SIG-M5 (cell line): Measurements from ENCODE around the gene CAPN12.

Source experiments
- DNase-seq: peaks from one replicate; lab custom pipeline; 2025; lab: John Stamatoyannopoulos, UW

The CAPN12 gene

GRCh38 chr19:38723990-38724854, 20.1 kb downstream of the CAPN12 start:
- no peak for DNase-seq

- DNase-seq: no peak
Measured at GRCh38 chr19:38723606-38723965, 20.7 kb downstream of the CAPN12 start.

GRCh38 chr19:38722947-38723605, 21.2 kb downstream of the CAPN12 start:
- no peak for DNase-seq

GRCh38 chr19:38721979-38722773, 22.1 kb downstream of the CAPN12 start:
- no peak for DNase-seq

GRCh38 chr19:38721496-38721895, 22.8 kb downstream of the CAPN12 start:
- no peak for DNase-seq

GRCh38 chr19:38720559-38721236, 23.6 kb downstream of the CAPN12 start:
- no peak for DNase-seq

GRCh38 chr19:38719761-38720558, 24.3 kb downstream of the CAPN12 start:
- no peak for DNase-seq

- no peak for DNase-seq
Measured at GRCh38 chr19:38718747-38719543, 25.3 kb downstream of the CAPN12 start.

GRCh38 chr19:38717855-38718254, 26.4 kb downstream of the CAPN12 start:
- no peak for DNase-seq

- no peak for DNase-seq
Measured at GRCh38 chr19:38717051-38717450, 27.2 kb downstream of the CAPN12 start.

- DNase-seq: no peak
Measured at GRCh38 chr19:38715555-38715954, 28.7 kb downstream of the CAPN12 start.

- DNase-seq: no peak
Measured at GRCh38 chr19:38714354-38714778, 29.9 kb downstream of the CAPN12 start.

GRCh38 chr19:38713865-38714264, 30.4 kb downstream of the CAPN12 start:
- DNase-seq: no peak

- no peak for DNase-seq
Measured at GRCh38 chr19:38713227-38713649, 31.0 kb downstream of the CAPN12 start.

GRCh38 chr19:38712161-38712748, 32.0 kb downstream of the CAPN12 start:
- DNase-seq: no peak

- no peak for DNase-seq
Measured at GRCh38 chr19:38711726-38712153, 32.5 kb downstream of the CAPN12 start.

- no peak for DNase-seq
Measured at GRCh38 chr19:38710928-38711725, 33.1 kb downstream of the CAPN12 start.

GRCh38 chr19:38710416-38710702, 33.9 kb downstream of the CAPN12 start:
- no peak for DNase-seq
